ENCODE measurements around the gene PIP5K1C.

The PIP5K1C gene

DNA sequence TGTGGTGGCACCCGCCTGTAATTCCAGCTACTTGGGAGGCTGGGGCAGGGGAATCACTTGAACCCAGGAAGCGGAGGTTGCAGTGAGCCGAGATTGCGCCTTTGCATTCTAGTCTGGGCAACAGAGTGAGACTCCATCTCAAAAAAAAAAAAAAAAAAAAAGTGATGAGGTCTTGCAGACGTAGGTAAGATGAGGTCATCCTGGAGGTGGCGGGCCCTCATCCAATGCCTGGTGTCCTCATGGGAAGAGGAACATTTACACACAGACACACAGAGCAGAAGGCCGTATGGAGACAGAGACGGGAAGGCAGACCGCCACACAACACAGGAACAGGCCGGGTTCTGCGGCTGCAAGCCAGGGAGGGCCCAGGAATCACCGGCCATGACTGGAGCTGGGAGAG is 78.0 kb downstream of the PIP5K1C start:
- no peak for DNase-seq

- DNase-seq = no peak
Measured at GRCh38 chr19:3621689-3622088, 78.6 kb downstream of the PIP5K1C start.

- DNase-seq = no peak
Measured at GRCh38 chr19:3620817-3621547, 79.3 kb downstream of the PIP5K1C start.

DNA sequence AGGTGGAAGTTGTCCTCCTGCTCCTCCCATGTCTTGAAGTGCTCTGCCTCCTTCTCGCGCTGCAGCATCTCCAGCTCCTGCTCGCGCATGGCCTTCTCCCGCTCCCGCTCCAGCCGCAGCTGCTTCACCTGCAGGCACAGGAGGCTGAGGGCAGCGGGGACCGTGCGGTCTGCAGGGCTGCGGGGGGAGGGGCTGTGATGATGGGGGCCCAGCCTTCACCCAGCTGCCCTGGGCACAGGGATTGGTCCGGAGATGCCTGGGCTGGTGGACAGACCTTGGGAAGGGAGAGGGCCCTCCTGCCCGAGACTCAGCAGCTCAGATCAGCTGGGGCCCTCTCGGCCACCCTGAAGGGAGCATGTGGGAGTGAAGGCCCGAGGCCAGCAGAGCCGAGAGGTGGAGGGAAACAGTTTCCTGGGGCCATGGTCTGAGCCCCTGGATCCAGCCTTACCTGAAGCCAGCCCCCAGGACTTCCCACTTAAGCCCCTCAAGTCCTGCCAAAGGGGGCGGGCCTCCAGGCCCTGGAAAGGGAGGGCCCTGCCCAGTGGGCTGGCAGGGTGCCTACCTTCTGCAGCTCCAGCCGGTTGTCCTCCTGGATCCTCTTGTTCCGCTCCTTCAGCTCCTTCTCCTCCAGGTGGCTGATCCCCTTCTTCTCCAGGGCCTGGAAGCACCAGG is 80.0 kb downstream of the PIP5K1C start:
- DNase-seq = no peak

- DNase-seq = no peak
Measured at GRCh38 chr19:3619631-3620012, 80.6 kb downstream of the PIP5K1C start.

GRCh38 chr19:3618811-3619630 is 81.2 kb downstream of the PIP5K1C start:
- DNase-seq = no peak

DNA sequence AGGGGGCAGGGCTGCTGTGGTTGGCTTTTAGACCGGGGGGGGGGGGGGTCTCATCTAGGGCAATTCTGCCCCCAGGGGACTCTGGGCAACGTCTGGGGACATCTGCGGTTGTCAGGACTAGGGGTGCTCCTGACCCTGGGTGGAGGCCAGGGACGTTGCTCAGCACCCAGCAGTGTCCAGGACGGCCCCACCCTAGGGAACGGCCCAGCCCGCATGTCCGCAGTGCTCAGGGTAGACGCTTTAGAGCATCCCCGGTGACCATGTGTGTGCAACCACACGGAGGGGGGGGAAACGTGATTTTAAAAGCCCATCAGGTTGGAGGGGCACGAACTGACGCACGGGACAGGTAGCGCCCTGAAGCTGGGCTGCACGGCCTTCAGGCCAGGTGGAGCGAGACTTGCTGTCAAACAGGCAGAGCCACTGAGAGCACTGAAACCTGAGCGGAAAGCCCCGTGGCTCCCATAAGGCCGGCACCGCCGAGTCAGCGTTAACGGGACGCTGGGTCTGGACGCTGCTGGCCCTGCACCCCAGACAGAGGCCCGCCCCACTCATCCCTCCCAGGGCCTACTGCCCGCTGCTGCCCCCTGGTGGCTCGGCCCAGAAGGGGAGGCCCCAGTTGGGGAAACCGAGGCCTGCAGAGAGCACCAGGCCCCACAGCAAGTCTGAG is 82.0 kb downstream of the PIP5K1C start:
- DNase-seq = no peak

DNA sequence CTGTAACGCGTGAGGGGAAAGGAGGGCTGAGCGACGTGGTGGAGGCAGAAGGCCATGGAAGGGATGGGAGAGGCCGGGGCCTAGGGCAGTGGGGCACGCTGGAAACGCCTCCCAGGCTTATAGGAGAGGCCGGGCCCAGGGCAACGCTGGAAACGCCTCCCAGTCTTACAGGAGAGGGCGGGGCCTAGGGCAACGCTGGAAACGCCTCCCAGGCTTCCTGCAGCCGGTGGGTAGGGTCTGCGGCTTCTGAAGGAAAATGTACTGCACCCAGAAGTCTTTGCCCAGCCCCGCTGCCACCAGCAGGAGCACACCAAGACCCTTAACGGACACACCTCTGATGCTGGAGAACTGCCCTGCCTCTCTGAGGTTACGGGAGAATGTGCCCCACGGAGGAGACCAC is 82.8 kb downstream of the PIP5K1C start:
- no peak for DNase-seq

DNA sequence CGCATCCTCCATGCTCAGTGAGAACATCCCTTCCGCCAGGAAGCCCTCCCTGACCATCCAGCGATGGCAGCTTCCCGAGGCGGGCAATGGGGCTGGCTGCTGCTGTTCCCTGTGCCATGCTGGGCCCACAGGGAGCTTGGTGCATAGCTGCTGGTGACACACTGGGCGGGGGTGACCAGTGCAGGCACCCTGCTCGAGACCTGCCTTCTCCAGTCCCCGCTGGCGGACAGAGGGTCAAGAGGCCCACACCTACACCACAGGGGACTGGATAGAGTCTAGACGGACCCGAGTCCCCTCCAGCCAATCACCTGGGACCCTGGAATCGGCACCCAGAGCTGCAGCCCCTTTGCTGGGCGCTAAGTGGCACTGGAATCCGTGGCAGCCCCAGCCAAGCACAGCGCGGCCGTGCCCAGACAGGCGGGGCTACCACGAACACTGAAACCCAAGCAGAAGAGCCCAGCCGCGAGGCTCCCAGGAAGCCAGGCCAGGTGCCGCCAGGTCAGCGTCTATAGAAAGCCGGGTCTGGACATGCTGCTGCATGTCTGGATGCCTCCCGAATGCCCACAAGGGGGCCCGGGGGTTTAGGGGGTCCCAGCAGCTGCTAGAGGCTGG is 84.6 kb downstream of the PIP5K1C start:
- DNase-seq = no peak

GRCh38 chr19:3614858-3615505 is 85.3 kb downstream of the PIP5K1C start:
- no peak for DNase-seq

- DNase-seq = no peak
Measured at GRCh38 chr19:3613818-3614661, 86.2 kb downstream of the PIP5K1C start.

GRCh38 chr19:3612901-3613741 is 87.1 kb downstream of the PIP5K1C start:
- no peak for DNase-seq

- no peak for DNase-seq
Measured at GRCh38 chr19:3612330-3612729, 87.9 kb downstream of the PIP5K1C start.

DNA sequence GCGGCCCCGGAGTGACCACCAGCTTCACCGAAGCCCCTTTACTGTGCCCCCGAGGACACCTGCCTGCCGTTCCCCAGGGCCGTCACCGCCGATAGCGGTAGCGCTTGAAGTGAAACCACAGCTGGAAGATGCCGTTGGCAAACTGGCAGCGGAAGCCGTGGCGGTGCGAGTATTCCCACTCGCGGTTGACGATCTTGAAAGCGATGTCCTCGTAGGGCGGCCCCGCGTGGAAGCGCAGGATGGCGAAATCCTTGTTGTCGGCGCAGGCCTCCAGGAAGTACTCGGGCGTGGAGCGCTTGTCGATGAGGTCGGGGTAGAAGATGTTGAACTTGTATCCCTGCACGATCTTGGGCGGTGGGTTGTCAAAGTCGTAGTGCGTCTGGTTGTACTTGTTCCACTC is 88.4 kb downstream of the PIP5K1C start:
- DNase-seq = no peak

- no peak for DNase-seq
Measured at GRCh38 chr19:3610745-3611717, 89.2 kb downstream of the PIP5K1C start.

DNA sequence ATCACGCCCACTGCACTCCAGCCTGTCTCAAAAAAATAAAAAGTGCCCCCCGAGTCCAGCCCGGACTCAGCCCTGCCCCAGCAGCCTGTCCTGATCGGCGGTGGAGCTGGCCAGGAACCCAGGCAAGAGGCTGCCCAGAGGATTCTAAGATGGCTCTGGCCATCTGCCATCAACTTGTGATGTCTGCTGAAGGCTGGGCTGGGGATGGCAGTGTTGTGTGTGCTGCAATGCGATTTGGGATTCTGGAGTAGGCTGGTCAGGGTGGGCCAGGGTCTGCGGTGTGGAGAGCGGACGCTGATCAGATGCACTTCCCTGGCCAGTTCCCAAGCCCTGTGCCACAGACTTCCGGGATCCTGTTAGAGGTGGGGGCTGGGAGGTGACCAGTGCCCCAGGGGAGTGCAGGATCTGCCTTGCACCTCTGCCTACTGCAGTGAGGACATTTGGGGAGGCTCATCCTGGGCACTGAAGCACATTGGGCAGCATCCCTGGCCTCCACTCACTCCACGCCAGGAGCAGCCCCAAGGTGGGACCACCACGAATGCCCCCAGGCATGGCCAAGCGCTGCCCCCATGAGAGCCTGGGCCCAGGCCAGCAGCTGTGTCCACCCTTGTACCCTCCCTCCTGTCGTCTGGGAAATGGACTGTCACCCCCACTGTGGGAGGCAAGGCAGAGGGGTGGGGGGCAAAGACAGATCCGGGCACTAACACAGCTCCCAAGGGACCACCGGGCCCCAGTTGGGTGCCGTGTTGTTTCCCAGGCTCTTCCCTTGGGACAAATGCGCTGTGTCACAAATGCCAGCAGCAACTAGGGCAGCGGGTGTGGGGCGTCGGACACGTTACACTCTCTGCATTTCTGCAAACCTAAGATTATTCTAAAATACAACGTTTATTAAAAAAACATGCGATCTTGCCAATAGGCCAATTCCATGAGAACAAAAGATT is 90.2 kb downstream of the PIP5K1C start:
- DNase-seq = peak in 1 of 2 experiments; percentile 23

DNA sequence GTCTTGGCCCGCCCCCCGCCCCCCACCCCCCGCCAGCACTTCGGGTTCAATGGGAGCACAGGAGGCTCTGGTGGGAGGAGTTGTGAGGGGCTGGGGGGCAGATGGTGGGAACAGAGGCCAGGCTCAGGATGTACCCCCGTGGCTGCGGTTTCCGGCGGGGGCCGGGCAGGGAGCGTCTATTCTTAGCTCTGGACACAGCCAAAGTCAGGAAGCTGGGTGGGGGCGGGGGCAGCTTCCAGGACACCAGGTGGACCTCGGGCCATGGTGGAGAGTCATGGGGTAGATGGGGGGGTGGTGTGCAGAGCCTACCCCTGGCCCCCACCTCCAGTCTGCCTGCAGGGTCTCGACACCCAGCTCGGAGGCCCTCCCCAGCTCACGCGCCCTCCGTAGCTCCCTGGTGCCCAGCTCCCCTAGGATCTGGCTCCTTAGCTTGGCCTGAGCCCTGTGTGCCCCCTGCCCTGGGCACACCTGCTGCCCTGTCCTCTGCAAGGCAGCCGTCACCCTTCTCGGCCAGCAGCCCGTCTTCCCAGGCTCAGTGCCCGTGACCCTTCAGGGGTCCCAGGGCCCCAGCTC is 91.4 kb downstream of the PIP5K1C start:
- DNase-seq = no peak
